NCI-H524 treated with DMSO at 0.1 percent for 48 hours (cell line): ENCODE measurements around the gene NEU2.
"Not testable (repeated sequence)": the region's sequence is repeated elsewhere in the genome, so short reads cannot be mapped to it uniquely, and the experiment has no call there.

Source experiments
- DNase-seq: peaks from one replicate; lab custom pipeline; 2025; lab: John Stamatoyannopoulos, UW

NEU2 gene

DNA sequence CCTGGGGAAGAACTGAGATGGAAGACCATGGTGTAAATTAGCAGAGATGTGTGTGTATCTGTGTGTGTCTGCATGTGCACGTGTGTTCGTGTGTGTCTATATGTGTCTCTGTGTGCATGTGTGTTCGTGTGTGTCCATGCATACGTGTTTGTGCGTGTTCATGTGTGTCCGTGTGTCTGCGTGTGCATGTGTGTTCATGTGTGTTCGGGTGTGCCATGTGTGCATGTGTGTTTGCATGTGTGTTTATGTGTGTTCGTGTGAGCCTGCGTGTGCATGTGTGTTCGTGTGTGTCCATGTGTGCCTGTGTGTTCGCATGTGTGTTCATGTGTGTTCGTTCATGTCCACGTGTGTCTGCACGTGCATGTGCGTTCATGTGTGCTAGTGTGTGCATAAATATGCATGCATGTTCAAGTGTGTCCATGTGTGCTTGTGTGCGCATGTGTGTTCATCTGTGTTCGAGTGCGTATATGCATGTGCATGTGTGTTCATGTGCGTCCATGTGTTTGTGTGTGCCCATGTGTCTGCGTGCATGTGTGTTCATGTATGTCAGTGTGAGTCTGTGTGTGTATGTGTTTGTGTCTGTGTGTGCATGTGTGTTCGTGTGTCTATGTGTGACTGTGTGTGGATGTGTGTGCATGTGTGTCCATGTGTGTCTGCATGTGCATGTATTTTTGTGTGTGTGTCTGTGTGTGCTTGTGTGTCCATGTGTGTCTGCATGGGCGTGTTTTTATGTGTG lies 3.1 kb downstream of the NEU2 start:
- DNase-seq: no peak

DNA sequence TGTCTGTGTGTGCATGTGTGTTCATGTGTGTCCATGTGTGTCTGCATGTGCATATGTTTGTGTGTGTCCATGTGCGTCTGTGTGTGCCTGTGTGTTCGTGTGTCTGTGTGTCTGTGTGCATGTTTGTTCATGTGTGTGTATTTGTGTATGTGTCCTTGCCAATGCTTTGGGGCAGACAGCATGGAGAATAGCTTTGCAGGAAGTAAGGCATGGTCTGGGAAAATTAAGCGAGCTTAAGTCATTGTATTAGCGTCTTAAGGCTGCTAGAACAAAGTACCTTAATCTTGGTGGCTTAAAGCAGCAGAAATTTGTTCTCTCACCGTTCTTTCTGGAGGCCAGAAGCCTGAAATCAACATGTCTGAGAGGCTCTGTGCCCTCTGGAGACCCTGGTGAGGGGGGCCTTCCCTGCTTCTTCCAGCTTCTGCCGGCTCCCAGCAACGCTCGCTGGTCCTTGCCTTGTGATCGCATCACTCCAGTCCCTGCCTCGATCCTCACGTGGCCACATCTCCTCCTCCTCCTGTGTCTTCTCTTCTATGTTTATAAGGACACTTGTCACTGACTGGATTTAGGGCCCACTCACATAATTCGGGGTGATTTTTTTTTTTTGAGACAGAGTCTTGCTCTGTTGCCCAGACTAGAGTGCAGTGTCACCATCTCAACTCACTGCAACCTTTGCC lies 3.8 kb downstream of the NEU2 start:
- no peak for DNase-seq

DNA sequence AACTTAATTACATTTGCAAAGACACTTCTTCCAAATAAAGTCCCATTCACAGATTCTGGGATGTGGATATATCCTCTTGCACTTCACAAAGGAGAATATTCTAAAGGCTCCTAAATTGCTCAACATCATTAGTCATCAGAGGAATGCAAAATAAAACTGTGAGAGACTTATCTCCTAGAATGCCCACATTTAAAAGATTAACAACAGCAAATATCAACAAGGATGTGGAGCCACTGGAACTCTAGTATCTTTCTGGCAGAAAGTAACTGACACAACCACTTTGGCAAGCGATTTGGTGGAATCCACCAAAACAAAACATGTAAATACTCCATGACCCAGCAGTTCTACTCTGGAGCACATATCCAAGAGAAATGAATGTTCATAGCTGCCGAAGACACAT lies 4.6 kb downstream of the NEU2 start:
- DNase-seq: no peak

DNA sequence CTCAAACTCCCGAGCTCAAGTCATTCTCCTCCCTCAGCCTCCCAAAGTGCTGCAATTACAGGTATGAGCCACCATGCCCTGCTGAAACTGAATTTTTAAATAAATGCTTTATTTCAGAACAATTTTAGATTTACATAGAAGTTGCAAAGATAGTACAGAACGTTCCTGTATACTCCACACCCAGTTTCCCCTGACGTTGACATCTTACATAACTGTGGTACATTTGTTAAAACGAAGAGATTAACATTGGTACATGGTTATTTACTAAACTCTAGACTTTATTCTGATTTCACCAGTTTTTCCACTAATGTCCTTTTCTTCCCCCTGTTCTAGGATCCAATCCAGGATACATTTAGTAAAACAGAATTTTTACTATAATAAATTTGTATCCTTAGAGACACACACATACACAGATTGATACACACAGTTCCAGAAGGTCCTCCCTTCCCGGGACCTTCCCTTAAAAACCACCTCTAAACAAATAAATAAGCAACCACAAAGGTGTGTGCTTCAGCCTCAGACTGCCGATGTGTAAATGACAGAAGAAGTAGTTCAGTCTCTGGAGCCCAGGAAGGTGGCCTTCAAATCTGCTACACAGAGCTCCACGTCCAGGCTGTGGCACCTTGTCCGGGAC lies 6.9 kb downstream of the NEU2 start:
- DNase-seq: no peak

DNA sequence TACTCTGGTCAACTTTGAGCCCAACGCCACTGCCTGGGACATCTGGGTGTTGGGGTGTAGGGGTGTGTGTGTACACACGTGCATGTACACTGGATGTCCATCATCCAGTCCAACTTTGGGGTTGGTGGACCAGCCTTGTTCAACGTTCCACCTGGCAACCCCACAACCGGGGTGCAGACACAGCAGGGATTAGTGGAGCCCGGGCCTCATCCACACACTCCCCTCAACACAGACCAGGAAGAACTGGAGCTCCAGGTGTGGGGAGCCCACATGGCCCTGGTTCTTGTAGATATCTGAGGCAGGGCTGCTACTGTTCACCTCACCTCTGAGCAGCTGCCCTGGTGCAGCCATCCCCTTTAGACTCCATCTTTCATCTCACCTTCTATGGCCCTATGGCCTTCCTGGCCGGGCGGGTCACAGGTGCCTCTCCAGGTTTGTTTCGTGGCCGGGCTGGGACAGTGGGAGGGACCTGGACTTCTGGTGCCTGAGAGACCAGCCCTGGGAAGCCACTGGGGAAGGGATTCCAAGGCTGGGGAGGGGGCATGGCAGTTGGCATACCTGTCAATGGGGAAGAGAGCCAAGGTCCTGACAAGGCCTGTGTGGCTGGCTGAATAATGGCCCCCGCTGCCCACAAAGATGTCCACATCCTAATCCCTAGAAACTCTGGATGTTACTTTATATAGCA lies 7.5 kb downstream of the NEU2 start:
- no peak for DNase-seq

DNA sequence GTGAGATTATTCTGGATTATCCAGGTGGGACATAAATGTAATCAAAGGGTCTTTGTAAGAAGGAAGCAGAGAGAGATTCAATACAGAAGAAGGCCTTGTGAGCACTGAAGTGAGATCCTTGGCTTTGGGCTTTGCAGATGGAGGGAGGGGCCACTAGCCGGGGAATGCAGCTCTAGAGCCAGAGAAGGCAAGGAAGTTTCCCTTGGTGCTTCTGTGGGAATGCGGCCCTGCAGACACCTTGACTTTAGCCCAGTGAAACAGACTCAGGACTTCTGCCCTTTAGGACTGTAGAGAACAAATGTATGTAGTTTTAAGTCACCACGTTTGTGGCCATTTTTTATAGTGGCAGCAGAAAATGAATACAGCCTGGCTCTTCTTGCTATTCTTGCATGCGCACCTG lies 8.1 kb downstream of the NEU2 start:
- DNase-seq: no peak

DNA sequence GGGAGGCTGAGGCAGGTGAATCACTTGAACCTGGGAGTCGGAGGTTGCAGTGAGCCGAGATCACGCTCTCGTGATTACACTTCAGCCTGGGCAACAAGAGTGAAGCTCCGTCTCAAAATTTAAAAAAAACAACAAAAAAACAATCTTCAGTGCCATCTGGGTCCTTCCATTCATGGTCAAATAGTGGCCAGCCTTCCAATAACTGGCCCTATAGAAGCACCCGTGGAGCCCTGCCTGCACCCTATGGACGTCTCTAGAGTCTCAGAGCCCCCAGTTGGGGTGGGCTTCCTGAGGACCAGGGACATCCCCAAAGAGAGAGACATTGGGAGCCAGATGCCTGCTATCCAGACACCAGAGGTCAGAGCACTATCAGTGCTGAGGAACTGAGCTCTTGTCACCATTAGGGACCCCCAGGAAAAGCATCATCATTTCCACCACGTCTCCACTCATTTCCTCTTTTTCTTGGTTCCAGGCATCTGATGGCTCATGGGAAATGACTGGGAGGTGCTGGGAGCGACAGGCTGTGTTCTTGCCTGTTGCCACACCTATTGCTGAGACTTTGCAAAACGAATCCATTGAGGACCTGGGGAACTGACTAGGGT lies 9.4 kb downstream of the NEU2 start:
- DNase-seq: no peak

DNA sequence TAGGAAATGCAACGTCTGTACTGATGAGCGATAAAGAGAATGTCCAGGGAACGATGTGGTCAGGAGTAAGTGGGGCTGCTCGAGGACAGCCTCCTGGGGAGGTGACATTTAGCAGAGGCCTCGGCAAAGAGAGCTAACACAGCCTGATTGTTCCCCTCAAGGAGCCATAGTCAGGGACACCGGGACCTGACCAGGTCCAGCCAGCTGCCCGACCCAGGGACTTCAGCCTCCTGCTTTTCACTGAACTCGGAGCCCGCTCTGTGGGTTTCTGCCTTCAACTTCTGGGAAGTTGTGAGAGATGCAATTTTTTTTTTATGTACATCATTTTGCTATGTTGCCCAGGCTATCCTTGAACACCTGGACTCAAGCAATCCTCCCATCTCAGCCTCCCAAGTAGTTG lies 10.1 kb downstream of the NEU2 start:
- DNase-seq: no peak

DNA sequence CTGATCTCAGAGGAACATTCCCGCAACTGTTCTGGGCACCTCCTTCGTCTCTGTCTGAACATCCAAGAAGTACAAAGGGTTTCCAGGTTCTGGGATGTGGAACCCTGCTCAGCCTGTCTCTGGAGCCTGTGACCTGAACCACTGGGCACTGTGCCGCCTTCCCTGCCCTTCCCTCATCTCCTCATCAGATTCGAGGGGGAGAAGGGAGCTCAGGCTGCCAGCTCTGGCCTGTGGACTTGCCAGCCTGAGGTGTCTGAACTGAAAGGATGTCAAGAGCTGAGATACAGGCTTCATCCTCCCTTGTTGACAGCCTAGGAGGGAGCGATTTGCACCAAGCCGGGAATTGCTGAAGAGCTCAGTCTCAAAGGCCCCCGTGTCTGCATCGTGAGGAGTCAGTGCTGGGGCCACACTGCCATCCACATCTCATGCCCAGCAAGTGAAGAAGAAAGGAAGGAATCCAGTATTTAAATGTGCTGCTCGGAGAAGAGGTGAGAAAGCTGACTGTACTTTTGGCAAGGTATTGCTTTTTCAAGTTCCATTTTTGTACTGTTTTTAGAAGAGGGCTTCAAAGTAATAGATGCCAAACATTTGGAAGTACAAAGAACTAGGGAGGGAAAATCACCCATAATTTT lies 12.6 kb downstream of the NEU2 start:
- no peak for DNase-seq

DNA sequence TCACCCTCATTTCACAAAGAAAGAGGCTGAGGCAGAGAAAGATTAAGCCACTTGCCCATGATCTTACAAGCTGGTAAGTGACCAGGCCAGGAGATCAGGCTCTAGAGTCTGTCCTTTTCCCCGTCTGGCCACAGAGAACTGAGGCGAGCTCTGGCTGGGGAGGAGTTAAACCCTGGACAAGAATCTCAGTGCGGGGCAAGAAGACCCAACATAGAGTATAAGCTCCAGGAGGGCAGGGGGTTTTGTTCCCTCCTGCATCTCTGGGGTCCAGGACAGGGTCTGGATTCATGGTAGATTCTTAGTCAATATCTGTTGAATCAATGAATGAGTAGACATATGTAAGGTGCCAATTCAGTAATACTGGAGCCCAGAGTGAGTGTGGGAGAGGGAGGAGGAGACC lies 14.7 kb downstream of the NEU2 start:
- no peak for DNase-seq

DNA sequence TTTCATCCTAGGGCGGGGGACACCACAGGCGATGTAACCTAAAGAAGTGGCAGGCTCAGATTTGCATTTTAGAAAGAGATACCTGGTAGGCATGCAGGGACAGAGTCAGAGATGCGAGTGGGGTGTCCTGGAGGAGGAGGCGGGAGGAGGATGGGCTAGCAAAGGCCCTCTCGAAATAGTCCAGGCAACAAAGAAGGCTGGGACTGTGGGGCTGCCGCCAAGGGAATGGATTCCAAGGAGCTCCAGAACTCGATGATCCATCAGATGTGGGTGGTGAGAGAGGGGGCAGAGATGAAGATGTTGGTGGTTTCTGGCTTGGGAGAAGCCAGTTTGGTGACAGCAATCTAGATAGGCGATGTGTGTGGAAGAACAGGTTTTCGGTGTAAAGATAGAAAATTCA lies 15.2 kb downstream of the NEU2 start:
- DNase-seq: no peak

DNA sequence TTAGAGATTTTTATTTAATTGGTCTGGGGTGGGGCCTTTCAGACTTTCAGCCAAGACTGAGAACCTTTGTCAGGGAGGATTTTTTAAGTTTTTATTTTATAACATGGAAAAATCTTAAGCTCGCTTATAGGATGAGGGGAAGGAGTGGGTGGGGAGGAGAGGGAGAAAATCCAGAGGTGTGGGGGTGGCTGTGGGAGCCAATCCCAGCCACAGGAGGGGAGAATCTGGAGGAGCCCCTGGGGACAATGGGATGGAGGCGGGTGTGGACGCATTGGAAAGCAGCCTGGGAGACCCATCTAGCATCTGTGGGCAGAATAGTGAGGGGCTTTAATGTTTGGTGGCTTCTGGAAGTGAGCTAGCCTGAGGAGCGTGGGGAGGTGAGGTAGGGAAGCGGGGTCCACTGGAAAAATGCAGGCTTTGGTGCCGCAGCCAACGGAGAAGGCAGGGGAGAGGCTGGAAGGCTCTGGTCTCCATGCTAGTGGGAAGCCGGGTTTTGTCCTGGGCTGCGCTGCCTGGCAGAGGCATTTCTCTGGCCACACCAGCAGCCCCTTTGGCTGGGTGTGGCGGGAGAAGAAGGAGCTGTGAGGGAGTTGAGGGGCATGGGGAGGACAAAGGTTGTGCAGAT lies 16.2 kb downstream of the NEU2 start:
- DNase-seq: no peak

DNA sequence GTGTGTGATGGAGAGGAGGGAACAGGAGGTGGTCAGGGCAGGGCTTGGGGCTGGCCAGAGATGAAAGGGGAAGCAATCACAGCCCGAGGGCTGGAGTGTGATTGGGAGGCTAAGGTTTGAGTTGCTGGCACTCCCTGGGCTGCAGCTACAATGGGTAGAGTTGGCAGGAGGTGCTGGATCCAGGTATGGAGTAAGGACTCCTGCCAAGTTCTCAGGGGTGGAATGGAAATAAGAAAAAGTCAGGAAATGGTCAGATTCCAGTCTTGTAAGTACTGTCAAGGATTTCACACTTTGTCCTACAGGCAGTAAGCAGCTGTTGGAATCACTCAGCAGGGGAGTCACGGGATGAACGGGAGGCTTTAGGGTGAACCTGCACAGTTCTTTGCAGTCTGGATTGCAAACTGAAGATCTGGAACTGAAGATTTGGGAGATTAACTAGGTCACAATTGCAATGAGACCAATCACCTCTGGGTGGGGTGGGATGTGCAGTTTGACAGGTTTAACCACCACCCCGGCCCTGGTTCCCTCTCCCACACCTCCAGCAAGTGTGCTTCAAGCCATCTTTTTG lies 16.8 kb downstream of the NEU2 start:
- DNase-seq: no peak

DNA sequence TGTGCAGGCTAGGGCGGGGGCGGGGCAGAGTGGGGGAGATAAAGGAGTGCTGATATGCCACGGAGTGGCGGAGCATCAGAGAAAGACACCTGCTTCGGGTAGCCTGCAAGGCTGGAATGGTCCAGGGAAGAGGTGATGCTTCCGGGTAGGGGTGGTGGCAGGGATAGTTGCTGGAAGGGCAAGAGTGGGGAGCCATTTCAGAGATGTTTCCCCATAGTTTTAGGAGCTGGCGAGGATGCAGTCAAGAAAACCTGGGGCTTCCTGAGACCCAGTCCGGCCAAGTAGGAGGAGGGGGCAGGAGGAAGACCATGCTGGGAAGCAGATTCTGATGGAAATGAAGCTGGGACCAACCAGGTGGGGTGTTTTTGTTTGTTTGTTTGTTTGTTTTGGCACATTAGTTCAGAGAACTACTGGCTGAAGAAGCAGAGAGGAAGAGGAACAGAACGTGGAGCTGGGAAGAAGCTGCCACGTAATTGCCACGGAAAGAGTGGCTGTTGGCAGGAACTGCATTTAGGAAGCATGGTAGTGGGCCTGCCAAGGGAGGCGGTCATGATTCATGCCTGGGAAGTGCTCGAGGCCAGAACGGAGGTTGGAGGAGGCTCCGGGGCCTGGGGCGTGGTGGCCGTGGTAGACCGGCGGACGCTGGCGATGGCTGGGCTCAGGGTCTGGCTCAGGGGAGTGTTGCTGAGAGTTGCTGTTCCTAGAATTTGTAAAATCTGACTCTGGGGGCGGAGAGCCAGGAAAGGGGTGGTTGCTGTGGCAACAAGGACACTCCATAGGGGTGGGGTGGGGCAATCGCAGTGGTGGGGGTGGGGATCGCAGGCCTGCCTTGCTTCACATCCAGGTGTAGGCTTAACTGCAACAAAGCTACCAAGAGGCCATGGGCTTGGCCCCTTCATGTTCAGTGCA lies 19.0 kb downstream of the NEU2 start:
- DNase-seq: no peak

DNA sequence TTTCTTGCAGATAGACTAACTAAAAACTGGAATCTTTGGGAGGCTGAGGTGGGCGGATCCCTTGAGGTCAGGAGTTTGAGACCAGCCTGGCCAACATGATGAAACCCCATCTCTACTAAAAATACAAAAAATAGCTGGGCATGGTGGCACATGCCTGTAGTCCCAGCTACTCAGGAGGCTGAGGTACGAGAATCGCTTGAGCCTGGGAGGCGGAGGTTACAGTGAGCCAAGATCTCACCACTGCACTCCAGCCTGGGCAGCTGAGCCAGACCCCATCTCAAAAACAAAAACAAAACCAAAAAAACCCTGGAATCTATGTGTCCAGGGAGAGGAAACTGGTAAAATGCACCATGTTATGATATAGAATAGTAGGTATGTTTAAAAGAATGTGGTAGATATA lies 20.0 kb downstream of the NEU2 start:
- not testable (repeated sequence) for DNase-seq

DNA sequence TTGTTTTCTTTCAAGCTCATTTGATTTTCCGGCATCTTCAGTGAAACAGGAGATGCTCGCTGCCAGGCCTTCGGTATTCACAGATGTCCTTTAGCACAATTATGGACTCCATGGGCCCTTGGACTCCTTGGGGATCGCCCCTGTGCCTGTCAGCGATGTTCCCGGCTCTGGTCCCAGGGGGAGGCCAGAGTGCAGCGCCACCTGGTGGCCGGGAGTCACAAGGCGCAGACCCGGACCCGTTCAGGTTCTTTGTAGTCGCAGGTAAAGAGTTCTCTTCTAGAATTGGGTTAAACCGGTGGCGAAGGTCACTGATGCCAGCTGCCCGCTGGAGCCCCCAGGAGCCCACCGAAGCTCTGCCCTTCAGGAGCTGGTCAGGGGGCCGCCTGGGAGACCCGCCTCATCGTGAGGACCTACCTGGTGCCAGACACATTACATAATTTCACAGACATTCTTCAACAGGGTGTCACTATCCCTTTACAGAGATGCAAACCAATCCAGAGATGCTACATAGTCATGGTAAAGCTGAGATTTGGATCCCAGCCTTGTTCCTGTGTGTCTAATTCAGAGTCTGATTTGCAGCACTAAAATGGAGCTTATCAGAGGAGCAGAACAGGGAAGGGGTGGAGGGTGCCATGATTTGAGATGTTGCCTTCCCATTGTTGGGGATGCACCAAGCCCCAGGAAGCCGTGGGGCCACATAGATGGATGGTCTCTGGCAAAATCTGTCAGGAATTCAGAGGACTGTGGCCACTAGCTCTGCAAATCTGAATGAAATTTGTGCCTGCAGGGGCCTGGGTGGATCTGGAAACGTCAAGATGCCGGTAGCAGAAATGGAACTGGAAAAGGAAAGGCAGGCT lies 21.7 kb downstream of the NEU2 start:
- DNase-seq: no peak

DNA sequence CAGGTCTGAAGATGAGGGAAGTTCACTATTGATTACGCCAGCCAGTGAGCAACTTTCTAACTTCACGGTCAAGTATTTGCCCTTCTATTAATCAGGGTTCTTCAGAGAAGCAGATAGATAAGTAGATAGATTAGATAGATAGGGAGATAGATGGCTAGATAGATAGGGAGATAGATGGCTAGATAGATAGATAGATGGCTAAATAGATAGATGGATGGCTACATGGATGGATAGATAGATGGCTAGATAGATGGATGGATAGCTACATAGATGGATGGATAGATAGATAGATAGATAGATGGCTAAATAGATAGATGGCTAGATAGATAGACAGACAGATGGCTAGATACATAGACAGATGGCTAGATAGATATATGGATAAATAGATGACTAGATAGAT lies 22.9 kb downstream of the NEU2 start:
- no peak for DNase-seq

DNA sequence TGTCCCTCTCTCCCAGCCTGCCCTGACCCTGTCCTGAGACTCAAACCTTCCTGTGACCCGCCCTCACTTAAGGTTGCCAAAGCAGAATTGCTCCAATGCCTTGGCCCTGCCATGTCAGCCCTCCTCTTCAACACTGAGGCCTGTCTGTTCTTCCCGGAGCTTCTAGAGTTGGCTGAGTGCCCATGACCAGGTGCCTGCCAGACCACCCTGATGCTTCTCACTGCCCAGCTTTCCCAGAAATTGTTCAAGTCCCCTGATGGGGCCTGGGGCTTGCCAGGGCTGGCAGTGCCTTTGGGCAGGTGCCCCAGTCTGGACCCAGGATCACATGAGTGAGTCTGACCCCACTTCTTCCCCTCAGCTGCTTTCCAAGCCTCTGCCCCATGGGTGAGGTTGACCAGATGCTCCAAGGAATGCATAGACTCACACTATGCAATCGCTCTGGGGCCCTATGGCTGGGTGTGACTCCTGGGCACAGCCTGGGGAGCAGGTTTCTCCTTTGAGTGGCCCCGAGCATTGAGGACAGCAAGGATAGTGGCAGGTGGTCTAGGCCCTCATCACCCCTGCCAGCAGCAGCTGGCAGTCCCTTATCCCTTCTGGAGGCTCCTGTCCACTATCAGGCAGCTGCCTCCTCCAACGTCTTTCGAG lies 24.6 kb downstream of the NEU2 start:
- no peak for DNase-seq
